Measurements from ENCODE around the gene CLASP2.

GRCh38 chr3:33474896-33475295, 243.2 kb downstream of the CLASP2 start:
- no peak for TF ChIP-seq CREB1 (IDR thresholded peaks at IDR 0.05; ENCODE audit: low read depth)
- no peak for TF ChIP-seq EP300 (IDR thresholded peaks at IDR 0.05; ENCODE audit: borderline replicate concordance)
- TF ChIP-seq YY1 (IDR thresholded peaks at IDR 0.05; ENCODE audit: low read depth): no peak
- TF ChIP-seq, protein P1, sequence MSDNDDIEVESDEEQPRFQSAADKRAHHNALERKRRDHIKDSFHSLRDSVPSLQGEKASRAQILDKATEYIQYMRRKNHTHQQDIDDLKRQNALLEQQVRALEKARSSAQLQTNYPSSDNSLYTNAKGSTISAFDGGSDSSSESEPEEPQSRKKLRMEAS (IDR thresholded peaks at IDR 0.05): no peak
- TF ChIP-seq NFIC (IDR thresholded peaks at IDR 0.05): no peak

Measured in Ishikawa (cell line).